ENCODE measurements around the gene TPI1.
"Not testable (repeated sequence)": the region's sequence is repeated elsewhere in the genome, so short reads cannot be mapped to it uniquely, and the experiment has no call there.

Gene TPI1

DNA sequence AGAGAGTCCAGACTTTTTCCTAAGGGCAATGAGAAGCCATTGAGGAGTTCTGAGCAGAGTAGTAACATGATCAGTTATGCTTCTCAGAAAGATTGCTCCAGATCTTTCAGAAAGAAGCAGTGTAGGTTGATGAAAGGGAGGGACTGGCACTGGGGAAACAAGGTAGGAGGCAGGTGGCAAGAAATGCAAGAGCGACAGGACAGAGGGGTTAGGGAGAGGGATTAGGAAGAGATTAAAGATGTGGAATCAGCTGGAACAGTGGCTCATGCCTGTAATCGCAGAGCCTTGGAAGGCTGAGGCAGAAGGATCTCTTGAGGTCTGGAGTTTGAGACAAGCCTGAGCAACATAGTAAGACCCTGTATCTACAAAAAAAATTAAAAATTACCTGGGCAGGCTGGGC, 19.7 kb upstream of the TPI1 start:
- DNase-seq (ENCODE audit: low read depth, low spot score) = no peak

GRCh38 chr12:6849427-6849826, 17.9 kb upstream of the TPI1 start:
- no peak for DNase-seq (ENCODE audit: low read depth, low spot score)

- DNase-seq (ENCODE audit: low read depth, low spot score) = no peak
These were observed 17.3 kb upstream of the TPI1 start for GRCh38 chr12:6849976-6850560.

- DNase-seq (ENCODE audit: low read depth, low spot score) = no peak
These were observed 16.6 kb upstream of the TPI1 start for GRCh38 chr12:6850796-6851152.

- peak; percentile 92 for DNase-seq (ENCODE audit: low read depth, low spot score)
These were observed 16.0 kb upstream of the TPI1 start, which contains the start of gene CDCA3 for GRCh38 chr12:6851153-6851920. CDCA3 (minus strand) TSS chr12:6851286; CDS start chr12:6850952, 334 bp downstream.

- peak; percentile 99 for DNase-seq (ENCODE audit: low read depth, low spot score)
These were observed 15.2 kb upstream of the TPI1 start, which contains the start of gene USP5 for GRCh38 chr12:6851921-6852650. USP5 (plus strand) TSS chr12:6852150; CDS start chr12:6852180, 30 bp downstream.

- DNase-seq (ENCODE audit: low read depth, low spot score) = no peak
These were observed 14.5 kb upstream of the TPI1 start for GRCh38 chr12:6852651-6853354.

DNA sequence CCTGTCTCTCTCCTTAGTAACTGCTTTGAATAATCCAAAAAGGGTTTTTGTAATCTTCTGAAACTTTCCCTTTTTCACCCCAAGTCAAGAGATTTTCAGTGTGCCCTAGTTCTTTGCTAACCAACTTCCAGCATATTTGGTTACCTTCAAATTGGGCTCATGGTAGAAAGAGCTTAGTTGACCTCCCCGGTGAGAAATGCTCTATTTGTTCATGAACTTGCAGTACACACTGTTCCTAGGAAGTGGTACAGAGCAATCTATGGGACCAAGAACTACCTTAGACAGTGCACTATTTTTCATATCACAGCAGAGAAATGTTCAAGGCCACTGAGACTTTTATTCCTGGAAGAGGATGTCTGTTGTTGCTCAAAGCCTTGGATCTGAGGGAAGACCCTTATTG, 13.7 kb upstream of the TPI1 start:
- no peak for DNase-seq (ENCODE audit: low read depth, low spot score)

- no peak for DNase-seq (ENCODE audit: low read depth, low spot score)
These were observed 13.3 kb upstream of the TPI1 start for GRCh38 chr12:6854036-6854435.

GRCh38 chr12:6855322-6855721, 12.0 kb upstream of the TPI1 start:
- no peak for DNase-seq (ENCODE audit: low read depth, low spot score)

GRCh38 chr12:6858799-6859198, 8.5 kb upstream of the TPI1 start:
- no peak for DNase-seq (ENCODE audit: low read depth, low spot score)

DNA sequence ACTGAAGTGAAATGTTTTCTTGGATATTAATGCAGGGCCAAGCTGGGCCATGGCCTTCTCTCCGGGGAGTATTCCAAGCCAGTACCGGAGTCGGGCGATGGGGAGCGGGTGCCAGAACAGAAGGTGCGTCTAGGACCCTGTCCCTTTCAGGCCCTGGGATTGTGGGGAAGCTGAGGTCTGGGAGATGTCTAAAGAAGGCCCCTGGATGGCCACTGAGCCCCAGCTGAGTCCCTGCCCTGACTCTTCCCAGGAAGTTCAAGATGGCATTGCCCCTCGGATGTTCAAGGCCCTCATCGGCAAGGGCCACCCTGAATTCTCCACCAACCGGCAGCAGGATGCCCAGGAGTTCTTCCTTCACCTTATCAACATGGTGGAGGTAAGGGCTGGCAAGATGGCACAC, 7.2 kb upstream of the TPI1 start:
- no peak for DNase-seq (ENCODE audit: low read depth, low spot score)

GRCh38 chr12:6860942-6861341, 6.4 kb upstream of the TPI1 start:
- DNase-seq (ENCODE audit: low read depth, low spot score) = no peak

DNA sequence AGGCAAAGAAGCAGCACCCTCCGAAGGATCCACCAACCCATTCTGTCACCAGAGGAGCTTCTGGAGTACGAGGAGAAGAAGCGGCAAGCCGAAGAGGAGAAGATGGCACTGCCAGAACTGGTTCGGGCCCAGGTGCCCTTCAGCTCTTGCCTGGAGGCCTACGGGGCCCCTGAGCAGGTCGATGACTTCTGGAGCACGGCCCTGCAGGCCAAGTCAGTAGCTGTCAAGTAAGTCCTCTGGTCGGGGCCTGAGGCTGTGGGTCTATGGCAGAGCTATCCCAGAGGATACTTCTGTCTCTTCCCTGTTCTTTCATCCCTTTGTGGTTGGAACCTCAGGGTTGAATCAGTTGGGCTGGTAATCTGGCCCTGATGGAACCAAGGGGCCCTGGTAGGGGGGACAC, 5.9 kb upstream of the TPI1 start:
- no peak for DNase-seq (ENCODE audit: low read depth, low spot score)

- DNase-seq (ENCODE audit: low read depth, low spot score) = no peak
These were observed 4.3 kb upstream of the TPI1 start for GRCh38 chr12:6863033-6863432.

GRCh38 chr12:6863586-6864321, 3.6 kb upstream of the TPI1 start:
- no peak for DNase-seq (ENCODE audit: low read depth, low spot score)

GRCh38 chr12:6865307-6865706, 2.0 kb upstream of the TPI1 start:
- not testable (repeated sequence) for DNase-seq (ENCODE audit: low read depth, low spot score)

GRCh38 chr12:6866163-6866919, 990 bp upstream of the TPI1 start:
- no peak for DNase-seq (ENCODE audit: low read depth, low spot score)

- DNase-seq (ENCODE audit: low read depth, low spot score) = no peak
These were observed 365 bp upstream of the TPI1 start for GRCh38 chr12:6866920-6867412.
